Progenitor cell of endocrine pancreas (in vitro differentiated cells): Measurements from ENCODE around the gene MRPL17. TPM values are rescaled to one million over a fixed set of nuclear protein-coding genes. Genes with fewer than 3 reads are reported as not detected.
A peak's percentile ranks its signal among the peaks of the same experiment; 100 is the strongest.
"Not testable (repeated sequence)": the region's sequence is repeated elsewhere in the genome, so short reads cannot be mapped to it uniquely, and the experiment has no call there.

ENCODE experiments used
- DNase-seq: peaks from one replicate; pipeline ENCODE4 v3.0.0; 2021; ENCODE audit warnings: low spot score; ENCODE audit not compliant: unreplicated experiment
- H3K27ac Mint-ChIP-seq: 2 replicates; pipeline ENCODE4 v1.8.0; 2021; ENCODE audit warnings: mild to moderate bottlenecking, moderate library complexity, mixed read lengths
- H3K27me3 Mint-ChIP-seq: 2 replicates; pipeline ENCODE4 v1.8.0; 2021; ENCODE audit warnings: mixed read lengths
- H3K36me3 Mint-ChIP-seq: 2 replicates; pipeline ENCODE4 v1.8.0; 2022; ENCODE audit warnings: mixed read lengths; ENCODE audit not compliant: insufficient read depth
- H3K4me1 Mint-ChIP-seq: 2 replicates; pipeline ENCODE4 v1.8.0; 2021; ENCODE audit warnings: low read depth, mixed read lengths
- H3K4me3 Mint-ChIP-seq: 2 replicates; pipeline ENCODE4 v1.8.0; 2021; ENCODE audit warnings: low read depth, mild to moderate bottlenecking, moderate library complexity, mixed read lengths
- H3K9me3 Mint-ChIP-seq: 2 replicates; pipeline ENCODE4 v1.8.0; 2021; ENCODE audit warnings: low read depth, mixed read lengths
- total RNA-seq: library from RNA; stranded (reverse); gene quantifications from 2 replicates; pipeline ENCODE4 v1.2.1, GENCODE V29; 2021
- TF ChIP-seq, protein P1 (sequence below): fragments of 200-600 bp; sonication (generic); IDR thresholded peaks from one replicate; pipeline ENCODE4 v1.5.0; 2021; ENCODE audit warnings: antibody characterized with exemption, mild to moderate bottlenecking; ENCODE audit not compliant: unreplicated experiment

The MRPL17 gene
- total RNA-seq, 1 donor from 2014 or later, result 36.5 TPM

DNA sequence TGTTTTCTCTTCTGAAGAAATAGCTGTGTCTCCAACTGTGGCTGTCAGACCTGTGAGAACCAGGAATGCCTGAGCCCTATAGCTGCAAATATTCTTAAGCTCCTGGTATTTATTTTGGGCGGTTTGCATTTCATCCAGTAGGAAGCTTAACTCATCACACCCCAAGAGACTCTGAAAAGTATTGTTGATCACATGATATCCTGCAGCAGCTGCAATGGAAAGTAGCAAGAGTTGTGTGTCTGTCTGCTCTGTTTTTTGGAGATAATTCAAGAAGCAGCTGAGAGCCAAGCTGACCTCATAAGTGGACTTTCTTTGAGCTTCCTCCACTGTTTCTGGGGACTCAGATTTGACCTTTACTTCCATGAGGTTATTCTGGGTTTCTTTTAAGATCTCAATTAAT, 36.4 kb upstream of the MRPL17 start:
- Mint-ChIP-seq H3K27me3 (peaks cover 10% of the 10 kb centered on the region), H3K4me3 (no peak overlapping the region), H3K36me3 (no peaks in the 10 kb centered on the region), H3K4me1 (no peaks in the 10 kb centered on the region), H3K27ac (no peak overlapping the region), H3K9me3 (no peaks in the 10 kb centered on the region)
- TF ChIP-seq, protein P1, sequence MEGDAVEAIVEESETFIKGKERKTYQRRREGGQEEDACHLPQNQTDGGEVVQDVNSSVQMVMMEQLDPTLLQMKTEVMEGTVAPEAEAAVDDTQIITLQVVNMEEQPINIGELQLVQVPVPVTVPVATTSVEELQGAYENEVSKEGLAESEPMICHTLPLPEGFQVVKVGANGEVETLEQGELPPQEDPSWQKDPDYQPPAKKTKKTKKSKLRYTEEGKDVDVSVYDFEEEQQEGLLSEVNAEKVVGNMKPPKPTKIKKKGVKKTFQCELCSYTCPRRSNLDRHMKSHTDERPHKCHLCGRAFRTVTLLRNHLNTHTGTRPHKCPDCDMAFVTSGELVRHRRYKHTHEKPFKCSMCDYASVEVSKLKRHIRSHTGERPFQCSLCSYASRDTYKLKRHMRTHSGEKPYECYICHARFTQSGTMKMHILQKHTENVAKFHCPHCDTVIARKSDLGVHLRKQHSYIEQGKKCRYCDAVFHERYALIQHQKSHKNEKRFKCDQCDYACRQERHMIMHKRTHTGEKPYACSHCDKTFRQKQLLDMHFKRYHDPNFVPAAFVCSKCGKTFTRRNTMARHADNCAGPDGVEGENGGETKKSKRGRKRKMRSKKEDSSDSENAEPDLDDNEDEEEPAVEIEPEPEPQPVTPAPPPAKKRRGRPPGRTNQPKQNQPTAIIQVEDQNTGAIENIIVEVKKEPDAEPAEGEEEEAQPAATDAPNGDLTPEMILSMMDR, result no peak
- DNase-seq, result no peak

DNA sequence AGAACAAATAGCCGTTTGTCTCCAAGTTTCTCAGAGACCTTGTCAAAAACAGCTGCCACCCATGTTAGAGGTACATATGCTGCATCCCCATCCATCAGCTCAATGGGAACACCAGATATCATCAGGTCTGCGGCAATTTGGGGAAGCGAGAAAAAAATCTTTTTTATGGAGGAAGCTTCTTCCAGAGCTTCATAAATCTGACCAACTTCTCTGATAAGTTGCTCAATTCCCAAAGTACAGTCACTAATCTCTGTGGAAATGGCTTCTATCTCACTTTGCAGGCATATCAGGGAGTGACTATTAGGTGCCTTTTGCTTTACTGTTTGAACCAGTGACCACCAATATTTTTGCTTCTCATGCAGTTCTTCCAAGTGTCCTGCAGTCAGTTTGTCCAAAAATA, 34.3 kb upstream of the MRPL17 start:
- Mint-ChIP-seq H3K4me1 (no peaks in the 10 kb centered on the region), H3K27ac (no peak overlapping the region), H3K9me3 (peaks cover 2% of the 10 kb centered on the region), H3K27me3 (peaks cover 10% of the 10 kb centered on the region), H3K36me3 (no peaks in the 10 kb centered on the region), H3K4me3 (no peak overlapping the region)
- DNase-seq, result no peak
- TF ChIP-seq, protein P1, result no peak

DNA sequence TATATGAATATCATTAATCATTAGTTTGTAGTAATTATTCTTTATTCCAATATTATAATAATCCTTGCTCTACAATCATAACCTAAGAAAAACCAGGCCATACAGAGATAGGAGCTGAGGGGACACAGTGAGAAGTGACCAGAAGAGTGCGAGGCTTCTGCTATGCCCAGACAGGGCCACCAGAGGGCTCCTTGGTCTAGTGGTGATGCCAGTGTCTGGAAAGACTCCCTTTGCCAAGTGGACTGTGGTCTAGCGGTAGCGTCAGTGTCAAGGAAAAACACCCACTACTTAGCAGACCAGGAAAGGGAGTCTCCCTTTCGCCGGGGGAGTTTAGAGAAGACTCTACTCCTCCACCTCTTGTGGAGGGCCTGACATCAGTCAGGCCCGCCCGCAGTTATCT, 28.4 kb upstream of the MRPL17 start:
- not testable (repeated sequence) for DNase-seq, H3K4me3 Mint-ChIP-seq, H3K27me3 Mint-ChIP-seq, H3K4me1 Mint-ChIP-seq, H3K9me3 Mint-ChIP-seq, H3K27ac Mint-ChIP-seq, H3K36me3 Mint-ChIP-seq
- TF ChIP-seq, protein P1, result peak; percentile 19

DNA sequence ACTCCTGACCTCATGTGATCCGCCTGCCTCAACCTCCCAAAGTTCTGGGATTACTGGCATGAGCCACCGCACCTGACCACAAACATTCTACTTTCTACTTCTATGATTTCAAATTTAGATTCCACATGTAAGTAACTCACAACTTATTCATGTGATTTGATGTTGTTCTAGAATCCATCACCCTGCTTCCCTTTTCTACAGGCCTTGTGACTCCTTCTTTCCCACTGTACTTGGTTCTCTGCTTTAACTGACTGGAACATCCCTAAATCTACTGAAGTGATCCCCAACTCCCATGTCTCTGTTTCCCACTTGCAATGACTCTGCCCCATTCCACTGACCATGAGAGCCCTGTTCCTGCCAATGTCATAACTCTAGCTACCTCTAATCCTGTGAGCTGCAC, 25.7 kb upstream of the MRPL17 start:
- Mint-ChIP-seq H3K27ac (no peak overlapping the region), H3K27me3 (no peaks in the 10 kb centered on the region), H3K36me3 (peaks cover 3% of the 10 kb centered on the region), H3K4me1 (no peaks in the 10 kb centered on the region), H3K4me3 (no peak overlapping the region), H3K9me3 (peaks cover 8% of the 10 kb centered on the region)
- DNase-seq, result no peak
- TF ChIP-seq, protein P1, result no peak

DNA sequence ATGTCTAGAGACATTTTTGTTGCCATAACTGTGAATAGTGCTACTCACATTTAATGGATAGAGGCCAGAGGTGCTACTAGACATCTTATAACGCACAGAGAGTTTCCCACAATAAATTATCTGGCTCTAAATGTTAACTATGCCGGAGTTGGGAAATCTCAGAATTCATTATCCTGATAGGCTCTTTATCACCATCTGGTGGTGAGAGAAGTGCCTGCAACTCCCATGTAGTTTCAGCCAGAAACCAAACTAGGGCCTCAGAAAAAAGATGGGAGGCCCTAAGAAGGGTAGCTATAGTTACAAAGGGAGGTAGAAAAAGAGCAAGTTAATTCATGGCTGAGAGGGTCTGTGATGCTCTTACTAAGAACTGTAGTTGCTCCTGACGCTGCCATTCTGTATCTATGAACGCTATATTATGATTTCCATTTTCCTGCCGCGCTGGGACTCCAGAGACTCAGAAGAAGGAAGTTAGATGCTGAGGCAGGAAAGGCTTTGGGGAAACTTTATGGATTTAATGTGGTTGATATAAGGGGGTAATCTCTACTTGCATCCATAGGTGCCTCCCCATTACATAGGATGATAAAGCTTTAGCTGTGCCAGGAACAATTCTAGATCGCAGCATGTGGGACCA, 22.9 kb upstream of the MRPL17 start:
- Mint-ChIP-seq H3K4me1 (peaks cover 5% of the 10 kb centered on the region), H3K9me3 (no peaks in the 10 kb centered on the region), H3K27ac (no peak overlapping the region), H3K4me3 (no peak overlapping the region), H3K27me3 (no peaks in the 10 kb centered on the region), H3K36me3 (no peaks in the 10 kb centered on the region)
- peak; percentile 16 for DNase-seq
- TF ChIP-seq, protein P1, result peak; percentile 87
